Left renal cortex interstitium (tissue), 4 donors: Measurements from ENCODE around the gene PPP1R9B. TPM values are rescaled to one million over a fixed set of nuclear protein-coding genes. Genes with fewer than 3 reads are reported as not detected.

Experiments
- DNase-seq, 4 donors: peaks; one replicate each; pipeline ENCODE4 v3.0.0-alpha.2; 2013; ENCODE audit warnings: low read depth in 4 of 4, low spot score in 2 of 4, missing footprints in 1 of 4
- polyA plus RNA-seq, 4 donors: library from polyadenylated mRNA; unstranded; fragments of 120-200 nt; gene quantifications; one replicate each; pipeline ENCODE4 v1.2.1, GENCODE V29; 2013; ENCODE audit not compliant: insufficient read length in 4 of 4

PPP1R9B gene
- polyA plus RNA-seq, 4 donors = 44.8 to 55.2 (median 47.6) TPM

DNA sequence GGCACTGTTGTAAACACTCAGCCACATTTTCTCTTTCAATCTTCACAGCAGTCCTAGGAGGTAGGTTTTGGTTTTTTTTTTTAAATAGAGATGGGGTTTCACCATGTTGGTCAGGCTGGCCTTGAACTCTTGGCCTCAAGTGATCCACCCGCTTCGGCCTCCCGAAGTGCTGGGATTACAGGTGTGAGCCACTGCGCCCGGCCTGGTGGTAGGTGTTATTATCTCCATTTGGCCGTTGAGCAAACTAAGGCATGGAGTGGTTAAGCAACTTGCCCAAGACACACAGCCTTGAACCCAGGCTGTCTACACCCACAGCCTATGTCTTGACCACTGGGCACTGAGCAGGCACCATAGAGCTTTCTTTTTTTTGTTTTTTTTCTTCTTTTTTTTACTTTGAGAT lies 24.0 kb upstream of the PPP1R9B start:
- DNase-seq = no peak

DNA sequence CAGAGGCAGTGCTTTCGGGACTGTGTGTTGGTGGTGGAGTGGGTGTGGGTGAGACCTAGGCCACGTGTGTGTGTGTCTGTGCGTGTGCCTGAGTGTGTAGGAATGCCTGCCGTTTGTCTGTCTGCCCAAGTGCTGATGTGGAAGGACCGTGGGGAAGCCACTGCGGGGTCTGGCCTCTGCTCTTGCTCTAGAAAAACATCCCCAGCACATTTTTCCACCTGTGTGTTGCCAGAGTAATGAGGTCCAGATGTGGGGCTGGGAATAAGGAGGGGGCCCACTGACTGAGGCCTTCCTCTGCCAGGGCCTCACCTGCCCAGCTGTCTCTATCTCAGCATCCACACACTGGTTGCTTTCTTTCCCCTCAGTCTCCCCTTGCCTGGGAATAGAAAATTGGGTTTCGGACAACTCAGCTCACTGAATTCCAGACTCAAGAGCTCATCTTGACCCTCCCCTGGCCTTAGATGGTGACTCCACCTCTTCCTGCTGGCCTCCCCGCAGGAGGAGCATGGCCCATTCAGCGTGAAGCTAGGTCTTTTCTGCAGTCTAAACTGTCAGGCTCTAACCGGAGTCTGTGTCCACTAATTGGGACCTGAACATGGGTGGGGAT lies 23.0 kb upstream of the PPP1R9B start:
- DNase-seq = peak in 1 of 4 donors; percentile 28

GRCh38 chr17:50172936-50173334 lies 22.5 kb upstream of the PPP1R9B start:
- no peak for DNase-seq

- no peak for DNase-seq
Observed at GRCh38 chr17:50172130-50172529, 21.7 kb upstream of the PPP1R9B start.

DNA sequence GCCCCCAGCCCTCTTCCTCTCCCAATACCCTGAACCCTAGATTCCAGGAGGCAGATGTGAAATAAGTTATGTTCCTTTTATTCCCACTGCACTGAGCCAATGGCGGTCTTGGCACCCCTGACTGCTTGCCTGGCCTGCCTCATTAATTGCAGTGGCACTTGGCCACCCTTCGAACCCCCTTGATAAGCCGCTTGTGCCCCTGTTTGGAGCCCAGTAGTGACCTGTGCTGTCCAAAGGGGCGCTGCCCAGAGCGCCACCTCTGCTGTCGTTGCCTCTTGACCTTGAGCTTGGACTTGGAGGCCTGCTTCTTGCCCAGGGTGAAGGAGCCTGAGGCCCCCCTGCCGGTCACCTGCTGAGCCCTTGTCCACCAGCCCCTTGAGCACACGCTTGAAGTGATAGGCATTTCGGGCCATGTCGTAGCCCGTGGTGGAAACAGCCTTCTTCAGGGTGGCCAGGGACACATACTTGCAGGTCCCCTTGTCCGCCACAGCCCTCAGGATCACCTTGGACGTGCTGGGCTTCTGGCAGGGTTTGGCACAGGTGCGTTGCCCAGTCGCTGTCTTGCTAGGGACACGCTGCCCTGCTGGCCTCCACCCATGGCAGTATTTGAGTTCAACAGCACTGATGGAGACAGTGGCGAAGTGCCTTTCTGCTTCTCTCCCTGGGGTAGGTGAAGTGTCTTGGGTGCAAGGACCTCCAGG lies 21.0 kb upstream of the PPP1R9B start:
- no peak for DNase-seq

- no peak for DNase-seq
Observed at GRCh38 chr17:50170662-50171370, 20.3 kb upstream of the PPP1R9B start.

DNA sequence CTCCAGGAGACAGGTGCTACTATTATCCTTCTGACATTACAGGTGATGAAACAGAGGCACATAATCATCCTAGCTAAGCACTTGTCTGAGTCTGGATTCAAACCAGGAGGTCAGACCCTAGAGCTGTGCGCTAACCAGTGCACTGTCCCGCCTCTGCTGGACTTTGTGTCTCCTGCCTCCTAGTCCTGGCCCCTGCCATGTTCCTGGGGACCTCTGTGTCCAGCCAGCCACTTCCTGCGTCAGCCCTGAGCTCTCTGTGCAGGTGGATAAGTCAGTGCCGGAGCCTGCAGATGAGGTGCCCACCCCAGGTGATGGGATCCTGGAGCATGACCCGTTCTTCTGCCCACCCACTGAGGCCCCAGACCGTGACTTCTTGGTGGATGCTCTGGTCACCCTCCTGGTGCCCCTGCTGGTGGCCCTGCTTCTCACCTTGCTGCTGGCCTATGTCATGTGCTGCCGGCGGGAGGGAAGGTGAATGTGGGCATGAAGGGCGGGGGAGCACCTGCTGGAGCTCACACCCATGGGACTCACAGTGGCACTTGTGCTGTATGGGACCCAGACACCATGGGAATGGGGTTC lies 19.5 kb upstream of the PPP1R9B start:
- no peak for DNase-seq

DNA sequence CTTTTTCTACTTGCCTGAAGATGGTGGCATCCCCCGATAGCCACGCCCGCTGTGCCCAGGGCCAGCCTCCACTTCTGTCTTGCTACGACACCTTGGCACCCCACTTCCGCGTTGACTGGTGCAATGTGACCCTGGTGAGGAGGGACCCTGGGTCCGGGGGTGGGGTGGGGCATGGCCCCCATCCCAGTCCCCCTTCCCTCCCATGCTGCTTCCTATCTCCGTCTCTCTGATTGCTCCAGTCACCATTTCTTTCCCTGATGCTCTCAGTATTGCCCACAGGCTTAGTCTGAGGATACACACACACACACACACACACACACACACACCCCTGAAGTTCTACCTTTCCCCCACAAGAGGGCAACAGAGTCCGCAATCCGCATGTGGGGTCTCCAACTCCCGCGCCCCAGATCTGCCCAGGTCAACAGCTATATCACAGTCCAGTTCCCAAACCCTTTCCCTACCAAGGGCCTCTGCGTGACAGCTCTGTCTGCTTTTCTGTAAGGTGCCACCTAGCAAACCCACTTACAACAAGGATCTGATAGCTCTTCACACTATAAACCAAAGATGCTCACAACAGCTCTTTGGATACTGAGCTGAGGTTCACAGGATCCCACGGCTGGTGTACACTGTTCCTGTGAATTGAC lies 18.8 kb upstream of the PPP1R9B start:
- DNase-seq = no peak

DNA sequence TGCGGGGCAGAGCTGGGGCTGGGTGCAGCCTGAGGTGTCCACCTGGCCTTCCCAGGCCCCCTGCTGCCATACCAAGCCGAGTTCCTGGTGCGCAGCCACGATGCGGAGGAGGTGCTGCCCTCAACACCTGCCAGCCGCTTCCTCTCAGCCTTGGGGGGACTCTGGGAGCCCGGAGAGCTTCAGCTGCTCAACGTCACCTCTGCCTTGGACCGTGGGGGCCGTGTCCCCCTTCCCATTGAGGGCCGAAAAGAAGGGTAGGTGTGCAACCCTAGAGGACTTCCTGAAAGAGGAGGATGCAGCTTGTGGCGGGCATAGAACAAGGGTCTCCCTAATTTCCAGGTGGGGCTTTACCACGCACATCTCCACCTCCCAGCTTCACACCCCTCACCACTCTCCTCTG lies 17.8 kb upstream of the PPP1R9B start:
- DNase-seq = no peak

DNA sequence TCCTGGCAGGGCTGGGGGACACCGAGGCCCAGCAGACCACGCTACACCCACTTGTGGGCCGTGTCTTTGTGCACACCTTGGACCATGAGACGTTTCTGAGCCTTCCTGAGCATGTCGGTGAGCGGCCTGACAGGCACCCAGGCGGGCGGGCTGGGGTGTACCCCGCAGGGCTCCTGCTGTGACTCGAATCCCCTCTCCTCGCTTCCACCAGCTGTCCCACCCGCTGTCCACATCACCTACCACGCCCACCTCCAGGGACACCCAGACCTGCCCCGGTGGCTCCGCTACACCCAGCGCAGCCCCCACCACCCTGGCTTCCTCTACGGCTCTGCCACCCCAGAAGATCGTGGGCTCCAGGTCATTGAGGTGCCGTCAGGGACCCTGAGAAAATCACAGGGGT lies 16.9 kb upstream of the PPP1R9B start:
- DNase-seq = no peak

- no peak for DNase-seq
Observed at GRCh38 chr17:50166518-50167181, 16.2 kb upstream of the PPP1R9B start.

DNA sequence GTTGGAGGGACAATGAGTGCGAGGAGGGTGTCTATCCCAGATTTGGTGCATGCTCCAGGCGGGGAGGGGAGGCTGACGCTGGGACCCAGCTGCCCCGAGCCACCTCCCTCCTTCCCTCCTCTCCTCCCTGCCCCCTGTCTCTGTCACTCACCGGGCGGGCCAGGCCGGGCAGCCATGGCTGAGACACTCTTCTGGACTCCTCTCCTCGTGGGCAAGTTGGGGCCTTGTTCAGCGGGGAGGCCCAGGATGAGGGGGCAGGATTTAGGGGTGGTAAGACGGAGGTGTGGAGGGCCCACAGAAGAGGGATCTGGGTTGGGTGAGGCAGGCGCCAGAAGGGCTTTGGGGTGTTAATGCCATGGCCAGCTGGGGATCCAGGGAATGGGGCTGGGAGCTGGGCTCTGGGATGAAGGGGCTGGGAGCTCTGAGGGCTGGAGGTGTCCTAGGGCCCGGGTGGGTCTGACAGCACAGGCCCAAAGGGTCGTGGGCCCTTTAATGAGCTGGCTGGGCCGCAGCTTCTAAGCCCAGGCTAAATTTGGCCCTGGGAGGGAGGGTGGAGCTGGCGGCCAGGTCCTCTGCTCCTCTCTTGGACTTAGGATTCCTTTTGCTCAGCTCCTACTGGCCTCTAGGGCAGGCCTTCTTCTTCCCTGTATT lies 15.5 kb upstream of the PPP1R9B start, which contains the start of gene SGCA:
Gene SGCA (plus strand): TSS at position 139 of the 651 bp plus-strand sequence. CDS start 36 bp downstream, at position 175.
- no peak for DNase-seq

GRCh38 chr17:50165466-50165865 lies 15.0 kb upstream of the PPP1R9B start:
- DNase-seq = no peak

- no peak for DNase-seq
Observed at GRCh38 chr17:50165066-50165465, 14.6 kb upstream of the PPP1R9B start.

- DNase-seq = no peak
Observed at GRCh38 chr17:50164697-50164988, 14.2 kb upstream of the PPP1R9B start.

DNA sequence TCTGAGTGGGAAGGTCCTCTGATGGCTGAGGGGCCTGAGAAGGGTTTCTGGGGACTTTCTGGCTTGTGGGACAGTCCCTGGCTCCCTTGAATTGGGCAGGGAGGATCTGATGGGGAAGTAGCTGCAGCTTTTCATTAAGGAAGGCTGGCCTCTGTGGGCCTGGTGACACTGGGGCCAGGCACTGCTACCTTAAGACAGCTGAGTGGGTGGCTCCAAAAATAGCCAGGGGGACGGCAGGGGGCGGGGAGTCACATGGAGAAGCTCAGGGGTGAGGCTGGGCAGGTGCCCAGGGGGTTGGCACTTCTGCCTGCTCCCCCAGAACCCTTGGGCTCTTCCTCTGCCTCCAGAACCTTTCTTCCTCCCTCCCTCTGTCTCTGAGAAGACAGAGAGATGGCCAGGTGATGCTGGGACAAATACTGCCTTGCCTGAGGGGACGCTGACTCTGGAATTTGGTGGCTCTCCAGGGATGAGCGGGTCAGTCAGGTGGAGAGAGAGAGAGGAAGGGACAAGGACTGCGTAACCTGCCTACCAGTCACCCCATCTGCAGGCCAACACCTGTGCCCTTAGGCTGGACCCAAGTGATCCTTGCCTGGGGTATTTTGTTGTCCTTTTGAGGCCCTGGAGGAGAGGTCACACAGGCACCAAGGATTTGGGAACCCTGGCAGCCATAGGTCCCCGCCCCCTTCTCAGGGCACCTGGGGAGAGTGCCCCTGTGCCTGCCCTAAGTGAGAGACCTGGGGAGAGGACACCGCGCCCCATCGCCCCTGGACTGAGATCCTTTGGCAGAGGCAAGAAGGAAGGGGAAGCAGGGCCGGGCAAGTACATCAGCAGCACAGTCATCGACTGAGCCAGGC lies 13.6 kb upstream of the PPP1R9B start:
- no peak for DNase-seq

GRCh38 chr17:50162466-50163254 lies 12.2 kb upstream of the PPP1R9B start:
- no peak for DNase-seq

GRCh38 chr17:50161911-50162288 lies 11.4 kb upstream of the PPP1R9B start:
- no peak for DNase-seq
